Neural progenitor cell (in vitro differentiated cells): ENCODE data around the gene KANK3.
"Not testable (repeated sequence)": the region's sequence is repeated elsewhere in the genome, so short reads cannot be mapped to it uniquely, and the experiment has no call there.

Experiments used
- EZH2phosphoT487 ChIP-seq: fragments of 200-600 bp; sonication (generic); IDR thresholded peaks from 2 replicates; pipeline ENCODE4 v1.6.1; 2017; ENCODE audit warnings: antibody characterized with exemption
- TF ChIP-seq, protein P1 (sequence below): fragments of 200-600 bp; sonication (generic); IDR thresholded peaks from 2 replicates; pipeline ENCODE4 v1.5.1; 2017; ENCODE audit warnings: antibody characterized with exemption, mild to moderate bottlenecking

DNA sequence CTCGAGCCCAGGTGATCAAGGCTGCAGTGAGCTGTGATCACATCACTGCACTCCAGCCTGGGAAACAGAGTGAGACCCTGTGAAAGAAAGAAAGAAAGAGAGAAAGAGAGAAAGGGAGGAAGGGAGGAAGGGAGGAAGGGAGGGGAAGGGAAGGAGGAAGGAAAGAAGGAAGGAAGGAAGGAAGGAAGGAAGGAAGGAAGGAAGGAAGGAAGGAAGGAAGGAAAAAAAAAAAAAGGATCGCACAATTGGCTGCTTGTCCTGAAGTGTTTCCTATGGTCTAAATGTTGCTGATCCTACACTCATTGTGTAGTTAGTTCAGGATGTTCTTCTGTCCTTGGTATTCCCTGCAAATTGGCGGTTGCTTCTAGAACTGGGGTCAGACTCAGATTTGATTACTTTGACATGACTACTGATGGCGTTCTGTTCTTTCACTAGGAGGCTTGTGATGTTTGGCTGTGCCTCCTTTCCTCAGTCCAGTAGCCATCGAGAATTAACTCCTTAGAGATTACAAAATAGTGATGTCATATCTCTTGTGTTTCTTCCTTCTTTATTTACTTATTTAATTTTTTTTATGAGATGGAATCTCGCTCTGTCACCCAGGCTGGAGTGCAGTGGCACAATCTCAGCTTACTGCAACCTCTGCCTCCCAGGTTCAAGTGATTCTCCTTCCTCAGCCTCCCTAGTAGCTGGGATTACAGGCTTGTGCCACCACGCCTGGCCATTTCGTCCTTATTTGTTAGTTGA lies 6.7 kb upstream of the KANK3 start:
- TF ChIP-seq, protein P1, sequence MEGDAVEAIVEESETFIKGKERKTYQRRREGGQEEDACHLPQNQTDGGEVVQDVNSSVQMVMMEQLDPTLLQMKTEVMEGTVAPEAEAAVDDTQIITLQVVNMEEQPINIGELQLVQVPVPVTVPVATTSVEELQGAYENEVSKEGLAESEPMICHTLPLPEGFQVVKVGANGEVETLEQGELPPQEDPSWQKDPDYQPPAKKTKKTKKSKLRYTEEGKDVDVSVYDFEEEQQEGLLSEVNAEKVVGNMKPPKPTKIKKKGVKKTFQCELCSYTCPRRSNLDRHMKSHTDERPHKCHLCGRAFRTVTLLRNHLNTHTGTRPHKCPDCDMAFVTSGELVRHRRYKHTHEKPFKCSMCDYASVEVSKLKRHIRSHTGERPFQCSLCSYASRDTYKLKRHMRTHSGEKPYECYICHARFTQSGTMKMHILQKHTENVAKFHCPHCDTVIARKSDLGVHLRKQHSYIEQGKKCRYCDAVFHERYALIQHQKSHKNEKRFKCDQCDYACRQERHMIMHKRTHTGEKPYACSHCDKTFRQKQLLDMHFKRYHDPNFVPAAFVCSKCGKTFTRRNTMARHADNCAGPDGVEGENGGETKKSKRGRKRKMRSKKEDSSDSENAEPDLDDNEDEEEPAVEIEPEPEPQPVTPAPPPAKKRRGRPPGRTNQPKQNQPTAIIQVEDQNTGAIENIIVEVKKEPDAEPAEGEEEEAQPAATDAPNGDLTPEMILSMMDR, result not testable (repeated sequence)
- TF ChIP-seq EZH2phosphoT487, result not testable (repeated sequence)
